Measurements from ENCODE around the gene NCAM1.
"Not testable (repeated sequence)": the region's sequence is repeated elsewhere in the genome, so short reads cannot be mapped to it uniquely, and the experiment has no call there.

NCAM1 gene

GRCh38 chr11:113021111-113021510 lies 59.9 kb downstream of the NCAM1 start:
- no peak for DNase-seq (ENCODE audit: low read depth)

DNA sequence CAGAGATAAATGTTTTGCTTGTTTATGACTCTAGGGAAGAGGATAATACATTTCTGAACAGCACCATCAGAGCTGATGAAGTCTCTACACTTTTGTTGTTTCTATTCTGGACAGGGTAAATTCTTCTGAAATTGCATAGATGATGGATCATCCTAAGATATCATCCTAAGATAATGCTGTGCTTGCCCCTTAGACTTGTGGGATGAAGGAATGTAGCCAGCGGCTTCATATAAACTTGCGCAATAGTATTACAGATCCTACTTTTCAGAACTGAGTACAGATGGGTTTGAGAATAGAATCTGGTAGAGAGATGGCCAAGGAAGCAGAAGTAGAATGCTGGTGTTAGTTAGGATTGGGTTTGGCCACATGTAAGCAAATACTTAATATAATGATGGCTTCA lies 61.0 kb downstream of the NCAM1 start:
- DNase-seq (ENCODE audit: low read depth), result no peak

GRCh38 chr11:113023228-113023627 lies 62.0 kb downstream of the NCAM1 start:
- no peak for DNase-seq (ENCODE audit: low read depth)

- DNase-seq (ENCODE audit: low read depth), result no peak
Measured at GRCh38 chr11:113023986-113024385, 62.8 kb downstream of the NCAM1 start.

GRCh38 chr11:113026778-113027177 lies 65.6 kb downstream of the NCAM1 start:
- DNase-seq (ENCODE audit: low read depth), result no peak

DNA sequence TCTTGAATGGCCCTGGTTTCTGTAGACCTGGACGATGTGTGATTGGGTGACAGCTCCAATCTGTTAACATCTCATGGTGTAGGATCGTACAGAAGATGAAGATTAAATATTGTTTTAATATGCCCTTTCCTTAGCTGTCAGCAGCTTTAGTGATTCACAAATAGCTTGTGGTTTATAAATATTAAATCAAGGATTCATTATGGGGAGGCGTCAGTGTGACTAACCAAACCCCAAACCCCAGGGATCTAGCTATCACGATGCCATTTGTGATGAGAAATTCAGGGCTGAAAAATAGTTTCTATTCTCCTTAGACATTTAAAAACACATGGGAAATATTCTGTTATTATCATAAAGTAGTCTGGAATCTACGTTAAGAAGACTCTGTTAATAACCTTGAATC lies 73.4 kb downstream of the NCAM1 start:
- no peak for DNase-seq (ENCODE audit: low read depth)

DNA sequence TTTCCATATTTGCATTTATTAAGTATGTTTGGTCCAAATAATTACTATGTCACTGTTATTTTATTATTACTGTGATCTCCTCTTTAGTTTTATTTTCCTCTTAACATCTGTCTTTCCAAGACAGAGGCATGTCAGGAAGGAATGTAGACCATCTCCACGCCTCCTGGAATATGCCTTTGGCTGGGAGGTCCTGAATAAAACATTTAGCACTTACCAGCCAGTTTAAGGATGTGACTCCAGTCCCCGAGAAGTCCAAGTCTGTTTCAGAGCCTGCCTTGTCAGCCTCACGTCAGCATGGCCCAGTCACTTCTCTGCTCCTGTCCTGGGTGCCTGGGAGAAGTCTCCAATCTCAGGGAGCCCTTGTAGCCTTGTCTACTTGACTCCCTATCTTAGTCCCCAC lies 74.5 kb downstream of the NCAM1 start:
- no peak for DNase-seq (ENCODE audit: low read depth)

DNA sequence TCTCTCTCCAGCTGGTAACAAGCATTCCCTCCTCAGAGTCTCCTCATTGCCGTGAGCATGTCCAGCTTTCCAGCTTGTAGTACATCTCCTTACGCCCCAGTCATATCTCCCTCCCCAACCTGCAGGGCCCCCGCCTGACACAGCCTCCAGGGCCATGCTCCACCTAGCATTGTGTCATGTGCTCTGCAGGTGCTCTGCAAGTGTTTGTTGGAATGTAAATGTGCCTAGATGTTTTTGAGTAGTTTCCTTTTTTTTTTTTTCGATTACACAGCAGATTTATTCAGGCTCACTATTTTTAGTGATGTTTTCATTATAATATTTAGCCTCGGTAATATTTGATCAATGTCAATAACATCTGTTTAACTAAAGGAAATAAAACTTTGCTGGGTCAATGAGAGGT lies 82.5 kb downstream of the NCAM1 start:
- no peak for DNase-seq (ENCODE audit: low read depth)

GRCh38 chr11:113045146-113045545 lies 83.9 kb downstream of the NCAM1 start:
- DNase-seq (ENCODE audit: low read depth), result no peak

DNA sequence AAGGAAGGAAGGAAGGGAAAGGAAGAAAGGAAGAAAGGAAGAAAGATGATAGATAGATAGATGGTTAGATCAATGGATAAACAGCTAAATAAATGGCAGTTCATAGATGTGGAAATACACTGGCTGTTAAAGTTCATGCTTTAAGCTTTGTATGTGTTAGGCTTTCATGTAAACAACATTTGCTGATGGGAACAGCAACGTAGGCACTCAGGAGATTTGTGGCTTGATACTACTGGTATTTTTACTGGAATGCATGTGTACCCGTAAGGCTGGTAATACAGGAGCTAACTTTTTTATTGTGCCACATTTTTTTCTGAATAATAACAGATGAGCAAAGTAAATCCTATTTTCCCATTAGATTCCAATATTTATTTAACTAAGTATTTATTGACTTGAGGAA lies 85.6 kb downstream of the NCAM1 start:
- DNase-seq (ENCODE audit: low read depth), result no peak

DNA sequence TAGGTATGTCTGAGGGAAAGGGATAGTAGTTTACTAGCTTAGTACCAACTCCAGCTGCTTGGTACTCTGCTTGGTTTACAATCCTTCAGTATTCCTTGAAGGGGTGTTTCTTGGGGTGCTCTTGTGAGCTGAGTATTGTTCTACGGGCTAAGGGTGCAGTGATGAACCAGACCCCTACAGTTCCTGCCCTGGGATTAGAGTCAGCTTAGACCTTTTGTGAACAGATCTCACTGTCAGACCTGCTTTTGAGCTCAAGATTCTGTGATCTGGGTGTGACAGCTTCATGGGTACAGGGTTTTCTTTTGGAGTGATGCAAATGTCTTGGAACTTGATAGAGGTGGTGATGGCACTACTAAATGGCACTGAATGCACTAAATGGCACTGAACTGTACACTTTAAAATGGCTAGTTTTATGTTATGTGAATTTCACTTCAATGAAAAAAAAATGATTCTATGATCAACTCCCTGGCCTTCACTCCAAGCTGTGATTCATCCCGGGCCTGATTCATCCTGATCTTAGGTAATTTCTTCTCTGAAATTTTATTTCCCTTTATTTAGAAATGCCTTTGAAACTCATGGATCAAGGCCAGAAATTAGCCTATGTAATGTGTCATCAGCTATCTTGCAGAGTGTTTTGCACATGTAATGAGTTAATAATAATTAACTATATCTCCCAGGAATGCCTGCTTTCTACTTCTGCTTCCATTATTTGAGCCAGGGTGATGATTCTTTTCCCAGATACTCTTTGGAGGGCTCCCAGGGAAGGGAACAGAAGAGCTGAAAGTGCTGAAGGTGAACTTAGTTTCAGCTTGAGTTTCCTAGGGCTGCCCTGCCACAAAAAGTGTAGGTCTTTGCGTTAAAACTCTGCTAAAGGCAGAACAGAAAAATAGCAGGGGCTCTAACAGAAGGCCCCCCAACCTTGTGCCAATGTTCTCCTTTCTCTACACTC lies 87.9 kb downstream of the NCAM1 start:
- no peak for DNase-seq (ENCODE audit: low read depth)

GRCh38 chr11:113053042-113053441 lies 91.8 kb downstream of the NCAM1 start:
- DNase-seq (ENCODE audit: low read depth), result not testable (repeated sequence)

GRCh38 chr11:113057038-113057437 lies 95.8 kb downstream of the NCAM1 start:
- no peak for DNase-seq (ENCODE audit: low read depth)

DNA sequence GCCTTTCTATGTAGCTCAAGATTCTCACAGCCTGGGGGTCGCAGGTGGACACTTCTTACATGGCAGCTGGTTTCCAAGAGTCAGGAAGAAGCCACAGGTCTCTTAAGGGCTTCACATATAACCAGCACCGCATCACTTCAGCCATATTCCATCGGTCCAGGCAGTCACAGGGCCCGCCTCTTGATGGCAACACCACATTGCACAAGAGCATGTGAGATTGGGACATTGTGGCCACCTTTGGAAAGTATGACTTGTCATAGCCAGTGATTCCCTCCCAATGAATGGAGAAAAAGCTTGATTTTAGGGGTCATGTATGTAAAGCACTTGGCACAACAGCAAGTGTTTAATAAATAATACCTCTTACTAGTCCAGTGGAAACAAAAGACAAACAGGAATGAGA lies 98.3 kb downstream of the NCAM1 start:
- no peak for DNase-seq (ENCODE audit: low read depth)

DNA sequence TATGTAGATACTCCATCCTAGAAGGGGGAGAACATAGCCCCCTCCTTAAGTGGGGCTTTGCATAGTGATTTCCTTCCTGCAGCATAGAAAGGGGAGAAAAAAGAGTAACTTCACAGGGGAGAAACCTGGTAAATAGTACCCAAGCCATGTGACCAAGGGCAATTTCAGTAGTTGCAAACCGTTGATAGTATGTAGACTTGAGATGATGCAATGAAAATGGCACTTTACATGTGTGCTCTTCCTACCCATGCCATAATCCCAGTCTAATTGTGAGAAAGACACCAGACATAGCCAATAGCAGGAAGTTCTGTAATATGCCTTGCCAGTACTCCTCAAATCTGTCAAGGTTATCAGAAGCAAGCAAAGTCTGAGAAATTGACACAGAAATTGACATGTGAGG lies 104.1 kb downstream of the NCAM1 start:
- DNase-seq (ENCODE audit: low read depth), result no peak

- no peak for DNase-seq (ENCODE audit: low read depth)
Measured at GRCh38 chr11:113072237-113072858, 111.1 kb downstream of the NCAM1 start.

- DNase-seq (ENCODE audit: low read depth), result no peak
Measured at GRCh38 chr11:113073290-113073953, 112.2 kb downstream of the NCAM1 start.

DNA sequence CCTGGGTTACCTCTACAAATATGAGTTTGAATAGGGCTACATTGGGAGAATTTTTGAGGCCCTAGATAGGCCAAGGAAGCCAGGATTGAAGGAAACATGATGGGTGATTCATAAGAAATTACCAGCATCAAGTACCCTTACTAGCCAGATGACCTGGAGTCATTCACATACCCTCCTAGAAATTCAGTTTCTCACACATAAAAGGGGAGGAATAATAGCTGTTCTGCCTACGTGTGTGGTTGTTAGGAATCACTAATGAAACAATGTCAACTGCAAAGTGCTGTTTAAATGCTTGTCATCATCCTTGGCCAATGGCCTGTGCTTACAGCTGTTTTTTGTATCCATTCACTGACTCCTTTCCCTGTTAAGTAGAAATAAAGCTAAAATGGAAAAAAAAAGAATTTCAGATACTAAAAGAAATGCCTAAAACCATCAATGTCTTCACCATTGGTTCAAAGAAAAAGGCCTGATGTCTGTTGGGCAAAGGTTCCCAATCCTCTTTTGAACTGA lies 114.4 kb downstream of the NCAM1 start:
- no peak for DNase-seq (ENCODE audit: low read depth)

DNA sequence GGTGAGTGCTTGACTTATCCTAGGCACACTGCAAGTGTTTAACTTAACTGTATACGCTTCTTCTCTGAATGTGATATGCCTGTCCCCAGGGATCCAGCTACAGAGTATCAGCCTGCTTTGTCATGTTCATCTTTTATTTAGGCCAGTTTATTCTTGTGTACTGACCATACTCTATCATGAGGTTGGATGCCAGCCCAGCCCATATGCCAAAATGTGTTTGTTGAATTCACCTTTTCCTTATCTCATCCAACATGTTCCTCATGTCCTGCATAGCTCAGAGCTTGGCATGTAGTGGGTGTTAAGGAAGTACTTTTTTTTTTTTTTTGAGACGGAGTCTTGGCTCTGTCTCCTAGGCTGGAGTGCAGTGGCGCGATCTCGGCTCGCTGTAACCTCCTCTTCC lies 116.2 kb downstream of the NCAM1 start:
- no peak for DNase-seq (ENCODE audit: low read depth)

DNA sequence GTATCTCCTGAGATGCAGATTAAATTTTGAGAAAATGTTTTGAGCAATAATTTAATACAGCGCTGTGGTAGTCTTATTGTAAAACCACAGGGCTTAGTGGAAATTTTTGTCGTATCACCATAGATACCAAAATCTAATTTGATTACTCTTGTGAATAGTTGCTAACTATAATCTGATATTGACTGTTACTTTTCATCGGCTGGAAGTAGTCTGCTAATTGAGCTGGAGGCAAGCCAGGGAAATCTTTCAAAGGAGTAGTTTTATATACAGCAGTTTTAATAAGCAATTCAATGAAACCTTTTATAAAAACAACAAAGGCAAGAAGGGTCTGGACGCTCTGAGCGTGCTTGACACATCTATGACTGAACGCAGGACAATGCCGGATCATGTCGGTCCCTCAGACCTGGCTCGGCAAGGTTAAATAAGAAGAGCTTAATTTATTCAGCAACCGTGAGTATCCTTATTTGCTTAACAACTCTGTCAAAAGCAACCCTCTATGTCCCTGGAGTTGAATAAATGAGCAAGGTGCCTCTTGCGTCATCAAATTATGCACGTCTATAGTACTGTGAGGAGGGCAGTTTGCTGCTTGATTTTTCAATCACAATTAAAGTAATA lies 121.2 kb downstream of the NCAM1 start:
- DNase-seq (ENCODE audit: low read depth), result no peak

DNA sequence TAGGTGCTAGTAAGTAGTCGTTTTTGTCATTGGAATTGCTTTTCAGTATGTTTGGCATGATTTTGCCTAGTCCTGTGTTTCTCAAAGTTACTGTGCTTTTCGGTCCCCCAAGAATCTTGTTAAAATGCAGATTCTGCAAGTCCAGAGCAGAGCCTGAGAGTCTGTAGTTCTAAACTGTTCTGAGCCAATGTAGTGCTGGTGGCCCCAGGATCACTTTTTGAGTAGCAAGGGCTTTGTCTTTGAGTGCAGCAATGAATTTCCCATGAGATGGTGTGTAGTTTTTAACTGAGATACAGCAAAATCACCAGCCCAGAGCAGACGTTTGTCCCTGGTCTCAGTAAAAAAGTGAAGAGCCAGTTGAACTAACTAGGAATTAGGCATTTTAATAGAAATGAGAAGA lies 122.4 kb downstream of the NCAM1 start:
- DNase-seq (ENCODE audit: low read depth), result no peak

DNA sequence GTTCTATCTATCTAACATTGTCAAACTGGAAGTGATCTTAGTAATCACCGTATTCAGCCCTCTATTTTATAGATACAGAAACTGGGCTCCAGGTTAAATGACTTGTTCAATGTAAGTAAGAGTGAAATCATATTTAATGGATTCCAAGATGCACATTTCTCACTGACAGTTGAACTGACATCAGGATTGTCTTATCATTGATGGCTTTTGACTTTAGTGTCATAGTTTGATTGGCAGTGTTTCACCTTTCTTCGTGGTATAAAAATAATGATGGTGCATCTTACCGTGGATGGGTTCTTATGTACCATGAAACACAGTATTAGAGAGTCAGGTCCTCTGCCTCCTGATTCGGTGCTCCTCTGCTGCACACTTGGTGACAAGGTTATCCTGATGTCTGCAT lies 123.1 kb downstream of the NCAM1 start:
- no peak for DNase-seq (ENCODE audit: low read depth)
